GM21737 (cell line): ENCODE data around the gene FECH.
"Not testable (repeated sequence)": the region's sequence is repeated elsewhere in the genome, so short reads cannot be mapped to it uniquely, and the experiment has no call there.

Experiments used
- ATAC-seq: cut with Tn5 transposase; IDR thresholded peaks from one replicate; pipeline ENCODE4 v1.9.1; 2021; ENCODE audit warnings: mild to moderate bottlenecking, moderate library complexity; ENCODE audit not compliant: unreplicated experiment

The FECH gene

DNA sequence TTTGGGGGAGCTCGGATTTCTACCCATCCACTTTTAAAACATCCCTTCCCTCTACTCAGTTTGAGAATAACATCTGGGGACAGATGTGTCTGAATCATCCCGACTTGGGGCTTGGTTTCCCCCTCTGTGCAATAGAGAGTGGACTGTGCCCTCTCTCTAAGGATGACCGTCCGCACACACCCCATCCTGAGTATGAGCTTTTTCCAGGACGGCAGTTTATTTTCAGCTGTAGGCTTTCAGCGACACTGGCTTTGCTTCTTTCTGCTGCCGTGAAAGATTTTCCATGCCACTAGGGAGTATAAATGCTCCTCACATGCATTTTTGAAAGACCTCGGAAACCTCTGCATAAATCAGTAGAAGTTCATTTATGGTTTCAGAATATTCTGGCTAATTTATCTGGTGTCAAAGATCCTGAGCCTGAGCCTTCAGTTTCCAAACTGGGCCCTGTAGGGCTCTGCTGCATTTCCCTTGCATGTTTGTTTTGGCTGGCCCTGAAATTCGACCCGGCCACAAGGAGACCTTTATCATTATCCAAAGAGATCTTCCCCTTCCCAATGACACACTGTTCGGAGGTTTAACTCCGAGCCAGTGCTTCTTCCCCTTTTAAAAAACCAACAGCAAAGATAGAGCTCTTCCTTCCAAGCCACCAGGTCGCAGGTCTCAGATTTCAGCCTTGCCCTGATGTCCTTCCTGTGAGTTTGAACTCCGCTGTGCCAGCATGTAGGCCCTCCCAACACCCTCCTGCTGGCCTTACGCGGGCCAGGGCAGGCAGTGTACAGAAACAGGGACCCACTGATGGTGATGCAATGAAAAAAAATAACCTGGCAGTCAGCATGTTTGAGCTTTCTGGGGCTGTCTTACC is 53.3 kb downstream of the FECH start:
- no peak for ATAC-seq

DNA sequence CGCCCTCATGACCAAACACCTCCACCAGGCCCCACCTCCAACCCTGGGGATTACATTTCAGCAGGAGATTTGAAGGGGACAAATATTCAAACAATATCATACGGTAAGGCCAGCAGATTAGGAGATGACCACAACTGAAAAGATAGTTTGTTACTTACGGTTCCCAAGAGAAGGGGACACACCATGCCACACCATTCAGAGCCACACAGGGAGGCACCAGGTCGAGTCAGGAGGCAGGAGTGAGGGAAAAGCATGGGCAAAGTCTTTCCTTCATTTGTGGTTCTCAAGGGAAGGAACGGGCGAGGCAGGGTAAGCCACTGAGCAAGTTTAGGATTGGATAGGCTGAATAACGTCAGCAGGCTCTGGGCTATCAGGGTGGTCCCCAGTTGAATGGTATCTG is 57.4 kb downstream of the FECH start:
- ATAC-seq, result no peak

DNA sequence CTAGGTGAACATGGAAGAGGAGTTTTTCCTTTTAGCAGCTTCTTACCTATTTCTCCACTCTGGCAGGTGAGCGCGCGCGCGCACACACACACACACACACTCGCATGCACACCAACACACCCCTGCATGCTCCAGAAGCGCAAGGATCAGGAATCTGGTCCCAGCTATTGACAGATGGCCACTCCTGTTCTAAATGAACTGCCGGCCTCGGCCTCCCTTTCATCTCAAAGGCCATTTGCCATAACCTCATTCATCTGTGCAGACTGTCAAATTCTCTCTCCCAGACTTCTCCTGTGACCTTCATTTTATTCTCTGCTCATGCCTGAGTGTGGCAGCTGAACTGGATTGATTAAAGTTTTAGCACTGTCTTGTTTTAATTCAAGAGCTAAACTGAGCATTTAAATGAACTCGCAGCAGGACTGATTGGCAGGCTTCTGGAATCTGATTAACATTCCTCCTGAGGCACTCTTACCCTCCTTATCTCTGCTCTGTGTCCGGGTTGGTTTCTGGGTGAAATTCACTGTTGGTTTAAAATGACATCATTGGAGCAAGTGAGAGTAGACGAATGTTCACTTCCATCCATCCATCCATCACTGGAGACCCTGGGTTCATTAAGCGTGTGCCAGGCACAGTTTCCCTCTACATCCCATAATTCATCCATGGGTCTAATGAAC is 58.8 kb downstream of the FECH start:
- ATAC-seq, result no peak

DNA sequence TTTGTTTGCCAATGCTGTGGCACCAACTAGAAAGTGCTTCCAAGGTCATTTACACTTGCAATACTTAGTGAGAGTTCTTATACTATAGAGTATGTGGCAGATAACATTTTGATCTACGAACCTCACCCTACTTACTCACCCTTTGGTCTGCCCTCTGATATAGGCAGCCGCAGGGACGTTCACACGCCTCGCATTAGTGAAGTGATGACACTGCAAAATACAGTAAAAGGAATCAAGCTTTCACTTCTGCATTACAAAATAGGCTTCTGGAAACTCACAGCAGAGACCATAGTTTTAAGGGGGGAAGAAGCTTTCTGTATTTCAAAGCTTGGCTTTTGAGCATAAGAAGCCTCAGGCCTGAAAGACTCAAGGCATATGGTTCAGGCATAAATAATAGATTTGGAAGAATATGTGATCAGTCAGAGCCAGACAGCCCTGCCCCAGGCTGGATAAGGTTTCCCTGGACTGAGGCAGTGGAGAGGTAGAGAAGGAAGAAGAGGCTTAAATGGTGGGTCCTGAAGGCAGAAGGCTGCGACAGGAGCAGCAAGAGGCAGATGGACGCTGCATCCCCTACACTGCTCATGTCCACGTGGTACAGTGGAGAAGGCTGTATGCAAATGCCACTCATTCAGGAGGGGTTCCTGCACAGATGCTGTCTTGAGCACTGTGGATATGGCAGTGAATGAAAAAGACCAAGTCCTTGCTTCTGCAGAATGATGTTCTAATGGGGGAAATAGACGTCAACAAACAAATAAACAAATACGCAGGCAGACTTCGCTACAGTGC is 63.1 kb downstream of the FECH start:
- no peak for ATAC-seq

DNA sequence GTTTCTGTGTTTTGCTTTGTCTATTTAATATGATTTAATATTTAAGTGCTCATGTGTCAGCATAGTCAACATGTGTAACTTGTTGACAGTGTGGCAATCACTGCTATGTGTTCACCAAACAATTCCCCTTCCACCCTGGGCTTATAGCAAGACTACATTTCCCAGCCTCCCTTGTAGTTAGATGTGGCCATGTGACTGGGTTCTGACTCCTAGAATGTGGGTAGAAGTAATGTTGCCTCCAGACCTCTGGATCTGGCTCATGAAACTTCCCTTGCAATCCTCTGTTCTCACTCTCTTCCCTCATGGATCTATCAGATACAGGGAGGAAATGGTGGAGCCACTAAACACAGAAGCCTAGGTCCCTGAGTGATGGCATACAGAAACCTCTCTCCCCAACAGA is 64.2 kb downstream of the FECH start:
- not testable (repeated sequence) for ATAC-seq

DNA sequence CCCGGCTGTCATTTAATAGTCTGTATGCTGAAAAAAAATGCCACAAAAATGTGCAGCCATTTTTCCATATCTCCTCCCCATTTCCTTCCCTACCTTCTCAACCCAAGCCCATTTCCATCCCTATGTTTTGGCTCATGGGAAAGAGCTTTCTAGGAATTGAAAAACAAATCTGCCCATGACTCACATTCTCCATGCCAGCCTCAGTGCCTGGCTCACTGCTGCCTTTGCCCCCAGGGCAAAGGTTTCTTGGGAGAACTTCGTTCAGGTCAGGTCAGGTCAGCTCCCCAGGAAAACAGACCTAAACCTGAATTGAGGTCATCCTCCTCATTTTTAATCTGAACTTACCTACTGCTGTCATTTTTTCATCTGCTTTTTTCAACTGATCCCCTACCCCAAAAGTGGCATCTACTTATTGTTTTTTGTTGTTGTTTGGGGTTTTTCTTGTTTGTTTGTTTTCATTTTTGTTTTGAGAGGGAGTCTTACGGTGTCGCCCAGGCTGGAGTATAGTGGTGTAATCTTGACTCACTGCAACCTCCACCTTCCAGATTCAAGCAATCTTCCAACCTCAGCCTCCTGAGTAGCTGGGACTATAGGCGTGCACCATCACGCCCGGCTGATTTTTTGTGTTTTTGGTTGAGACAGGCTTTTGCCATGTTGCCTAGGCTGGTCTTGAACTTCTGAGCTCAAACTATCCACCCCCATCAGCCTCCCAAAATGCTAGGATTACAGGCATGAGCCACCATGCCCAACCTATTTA is 66.7 kb downstream of the FECH start:
- no peak for ATAC-seq

DNA sequence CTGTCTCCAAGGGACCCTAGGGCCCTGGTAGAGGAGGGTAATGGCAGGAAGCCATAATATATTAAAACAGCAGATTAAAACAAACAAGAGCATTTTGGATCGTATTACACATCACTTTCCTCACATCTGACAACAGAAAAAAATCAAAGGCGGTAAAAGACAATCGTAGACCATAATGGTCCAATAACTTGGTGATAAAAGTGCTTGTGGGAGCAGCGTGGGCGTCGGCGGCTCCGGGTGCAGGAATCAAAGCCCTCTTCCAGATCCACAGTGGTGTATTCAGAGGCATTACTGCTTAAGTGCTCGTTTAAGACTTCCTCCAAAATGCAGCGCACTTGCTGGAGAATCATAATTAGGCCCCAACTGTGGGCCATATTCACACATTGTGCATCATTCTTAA is 68.0 kb downstream of the FECH start:
- no peak for ATAC-seq

DNA sequence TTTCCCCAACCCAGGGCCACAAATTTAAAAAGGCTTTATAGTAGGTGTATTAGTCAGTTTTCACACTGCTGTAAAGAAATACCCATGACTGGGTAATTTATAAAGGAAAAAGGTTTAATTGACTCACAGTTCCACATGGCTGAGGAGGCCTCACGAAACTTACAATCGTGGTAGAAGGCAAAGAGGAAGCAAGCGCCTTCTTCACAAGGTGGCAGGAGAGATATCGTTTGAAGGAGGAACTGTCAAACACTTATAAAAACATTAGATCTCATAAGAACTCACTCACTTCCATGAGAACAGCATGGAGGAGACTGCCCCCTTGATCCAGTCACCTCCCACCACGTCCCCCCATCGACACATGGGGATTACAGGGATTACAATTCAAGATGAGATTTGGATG is 70.4 kb downstream of the FECH start:
- ATAC-seq, result no peak

DNA sequence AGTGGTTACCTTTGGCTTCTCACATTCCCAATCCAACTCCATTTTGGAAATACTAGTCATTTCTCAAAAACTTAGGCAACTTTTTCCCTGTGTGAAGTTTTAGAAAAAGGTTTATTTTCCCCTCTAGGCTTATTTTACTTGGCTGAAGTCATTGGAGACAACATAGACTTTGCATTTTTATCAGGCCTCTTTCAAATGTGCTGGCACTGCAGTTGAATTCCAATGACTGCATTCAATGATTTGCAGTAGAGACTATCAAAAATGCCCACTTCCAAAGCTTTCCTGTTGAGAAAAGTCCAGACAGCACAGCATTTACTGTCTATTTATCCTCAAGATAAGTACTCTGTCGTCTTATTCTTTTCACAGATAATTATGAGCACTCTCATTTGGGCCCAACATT is 81.3 kb downstream of the FECH start:
- ATAC-seq, result no peak

DNA sequence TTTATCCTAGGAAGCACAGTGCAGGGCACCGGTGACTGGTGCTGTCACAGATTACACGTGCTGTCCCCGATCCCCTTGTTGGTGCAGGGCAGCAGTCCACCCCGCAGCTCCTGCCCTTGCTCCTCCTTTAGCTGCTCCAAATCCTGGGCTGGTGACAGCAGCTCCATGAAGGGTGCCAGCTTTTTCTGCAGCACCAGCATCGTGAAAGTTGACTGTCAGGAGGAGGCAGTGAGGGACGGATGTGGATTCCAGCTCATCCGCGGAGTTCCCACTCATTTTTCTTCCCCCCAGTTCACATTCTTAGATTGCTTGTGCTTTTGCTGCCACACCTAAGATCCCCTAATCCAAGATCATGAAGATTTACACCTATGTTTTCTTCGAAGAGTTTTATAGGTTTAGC is 83.9 kb downstream of the FECH start:
- no peak for ATAC-seq

DNA sequence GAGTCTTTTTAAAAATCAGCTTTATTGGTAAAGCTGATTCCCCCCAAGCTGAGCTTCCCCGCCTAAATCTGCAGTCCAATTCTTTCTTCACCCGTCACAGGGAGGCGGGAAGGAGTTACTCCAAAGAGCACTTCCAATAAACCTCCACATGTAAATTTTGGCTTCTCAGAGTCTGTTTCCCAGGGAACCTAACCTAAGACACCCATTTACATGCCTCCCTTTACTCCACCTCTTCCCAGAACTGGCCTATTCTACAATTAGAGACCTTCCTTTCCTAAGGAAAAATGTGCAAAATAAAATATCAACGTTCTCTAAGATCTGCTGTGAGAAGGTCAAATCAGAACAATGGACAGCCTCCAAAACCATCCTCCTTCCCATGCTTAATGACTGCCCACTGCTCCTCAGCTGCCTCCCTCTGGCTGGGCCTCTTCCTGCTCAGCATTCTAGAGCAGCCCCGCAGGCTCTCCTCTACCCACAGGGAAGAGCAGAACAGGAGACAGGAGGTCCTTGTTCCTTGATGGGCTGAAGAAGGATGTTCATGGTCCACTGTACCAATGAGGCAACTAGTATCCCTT is 87.7 kb downstream of the FECH start:
- ATAC-seq, result no peak
